ENCODE measurements around the gene CREB3.

Gene CREB3, protein sequence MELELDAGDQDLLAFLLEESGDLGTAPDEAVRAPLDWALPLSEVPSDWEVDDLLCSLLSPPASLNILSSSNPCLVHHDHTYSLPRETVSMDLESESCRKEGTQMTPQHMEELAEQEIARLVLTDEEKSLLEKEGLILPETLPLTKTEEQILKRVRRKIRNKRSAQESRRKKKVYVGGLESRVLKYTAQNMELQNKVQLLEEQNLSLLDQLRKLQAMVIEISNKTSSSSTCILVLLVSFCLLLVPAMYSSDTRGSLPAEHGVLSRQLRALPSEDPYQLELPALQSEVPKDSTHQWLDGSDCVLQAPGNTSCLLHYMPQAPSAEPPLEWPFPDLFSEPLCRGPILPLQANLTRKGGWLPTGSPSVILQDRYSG

DNA sequence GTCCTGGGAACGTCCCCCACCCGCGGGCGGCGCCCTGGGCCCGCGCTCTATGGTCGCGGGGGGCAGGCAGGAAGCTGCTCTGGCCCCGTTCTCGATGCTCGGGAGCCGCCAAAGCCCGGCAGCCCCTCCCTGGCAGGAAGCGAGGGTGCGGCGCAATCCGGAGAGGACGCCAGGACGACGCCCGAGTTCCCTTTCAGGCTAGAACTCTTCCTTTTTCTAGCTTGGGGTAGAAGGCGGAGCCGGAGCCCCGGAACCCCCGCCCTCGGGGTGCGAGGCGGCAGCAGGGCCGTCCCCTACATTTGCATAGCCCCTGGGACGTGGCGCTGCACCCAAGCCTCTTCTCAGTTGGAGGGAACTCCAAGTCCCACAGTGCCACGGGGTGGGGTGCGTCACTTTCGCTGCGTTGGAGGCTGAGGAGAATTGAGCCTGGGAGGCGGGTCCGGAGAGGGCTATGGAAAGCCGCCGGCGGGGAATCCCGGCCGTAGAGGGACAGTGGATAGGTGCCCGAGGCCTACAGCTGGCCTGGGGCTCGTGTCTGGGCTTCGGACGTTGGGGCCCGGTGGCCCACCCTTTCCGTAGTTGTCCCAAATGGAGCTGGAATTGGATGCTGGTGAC lies at the start of gene CREB3, which contains the start of gene TLN1:
Gene CREB3 (plus strand): TSS at position 482 of the 615 bp plus-strand sequence. CDS start 107 bp downstream, at position 589.
Gene TLN1 (minus strand): TSS at position 11 of the 615 bp plus-strand sequence. CDS start 6,501 bp downstream, outside the sequence.
- Histone ChIP-seq H3K4me3 (peak within 1 kb of the TSS; percentile 72), H3K4me1 (peaks cover 39% of the 10 kb centered on the region), H3K9me3 (no peaks in the 10 kb centered on the region), H3K27me3 (ENCODE audit: low read depth) (no peaks in the 10 kb centered on the region), H3K36me3 (replicated peaks) (peaks cover 33% of the 10 kb centered on the region)
- in situ Hi-C loops (cut with MboI; ENCODE audit: low sequenced_read_pairs): no loop called here
- peak; percentile 97 to 98 for DNase-seq (ENCODE audit: low spot score in 2 of 2)

DNA sequence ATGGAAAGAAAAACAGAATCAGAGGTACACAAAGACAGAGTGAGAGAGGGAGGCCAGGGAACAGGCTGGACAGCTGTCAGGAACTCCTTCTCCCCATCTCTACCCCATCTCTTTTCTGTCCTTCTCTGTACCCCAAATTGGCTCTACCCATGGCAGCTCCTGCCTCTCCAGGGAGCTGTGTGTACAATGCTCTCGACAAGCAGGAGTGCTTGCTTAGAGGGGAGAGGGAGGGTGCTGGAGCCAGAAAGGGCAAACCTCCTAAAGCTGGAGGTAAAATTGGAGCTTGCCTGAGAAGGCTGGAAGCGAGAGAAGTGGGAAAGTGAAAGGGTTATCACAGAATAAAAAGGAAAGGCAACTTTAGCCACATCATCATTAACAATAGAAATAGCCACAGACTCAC lies 49.1 kb upstream of the CREB3 start:
- no peak overlapping the region for H3K4me3 ChIP-seq
- DNase-seq (ENCODE audit: low spot score in 2 of 2): no peak
- no peaks in the 10 kb centered on the region for H3K4me1 ChIP-seq
- H3K27me3 ChIP-seq (ENCODE audit: low read depth): no peaks in the 10 kb centered on the region
- H3K36me3 ChIP-seq (replicated peaks): no peaks in the 10 kb centered on the region; the same call in 1 of the 2 replicates
- no peaks in the 10 kb centered on the region for H3K9me3 ChIP-seq
- in situ Hi-C loops (cut with MboI; ENCODE audit: low sequenced_read_pairs): no loop called here

DNA sequence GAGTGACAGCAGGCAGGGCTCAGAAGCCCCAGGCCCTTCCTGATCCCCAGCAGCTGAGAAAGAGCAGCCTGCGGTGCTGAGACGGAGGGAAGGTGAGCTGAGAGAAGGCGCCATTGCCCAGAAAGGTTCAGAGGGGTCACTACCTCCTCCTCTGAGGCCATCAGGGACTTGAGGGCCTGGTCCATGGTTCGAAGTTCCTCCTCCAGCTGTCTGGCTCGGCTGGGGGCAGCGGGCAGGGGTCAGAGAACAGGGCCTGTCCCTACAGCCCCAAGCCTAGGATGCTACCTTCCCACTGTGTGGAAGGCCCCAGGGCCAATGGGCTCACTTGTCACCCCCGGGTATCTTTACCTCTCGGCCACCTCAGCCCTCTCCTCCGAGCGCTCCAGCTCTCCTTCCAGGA lies 47.5 kb upstream of the CREB3 start:
- Histone ChIP-seq H3K36me3 (replicated peaks) (no peaks in the 10 kb centered on the region; the same call in 1 of the 2 replicates), H3K4me3 (no peak overlapping the region), H3K9me3 (no peaks in the 10 kb centered on the region), H3K27me3 (ENCODE audit: low read depth) (no peaks in the 10 kb centered on the region), H3K4me1 (no peaks in the 10 kb centered on the region; the same call in 1 of the 2 replicates)
- no peak for DNase-seq (ENCODE audit: low spot score in 2 of 2)
- in situ Hi-C loops (cut with MboI; ENCODE audit: low sequenced_read_pairs): no loop called here

DNA sequence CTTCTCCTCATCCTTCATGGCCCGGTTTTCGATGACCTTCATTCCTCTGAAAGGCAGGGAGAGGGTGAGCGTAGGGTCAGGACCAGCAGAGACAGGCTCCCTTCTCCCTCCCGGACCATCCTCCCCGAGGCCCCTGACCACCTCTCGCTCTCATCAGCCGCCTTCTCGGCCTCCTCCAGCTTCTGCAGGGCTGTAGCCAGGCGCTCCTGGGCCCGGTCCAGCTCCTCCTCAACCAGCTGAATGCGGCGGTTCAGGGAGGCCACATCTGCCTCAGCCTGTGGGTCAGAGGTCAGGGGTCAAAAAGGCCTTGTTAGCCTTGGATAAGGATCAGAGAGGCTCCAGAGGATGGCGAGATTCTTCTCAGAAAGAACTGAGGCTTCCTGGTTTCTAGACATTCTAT lies 47.0 kb upstream of the CREB3 start:
- in situ Hi-C loops (cut with MboI; ENCODE audit: low sequenced_read_pairs): no loop called here
- Histone ChIP-seq H3K36me3 (replicated peaks) (no peaks in the 10 kb centered on the region; the same call in 1 of the 2 replicates), H3K9me3 (no peaks in the 10 kb centered on the region), H3K27me3 (ENCODE audit: low read depth) (no peaks in the 10 kb centered on the region), H3K4me3 (no peak overlapping the region), H3K4me1 (no peaks in the 10 kb centered on the region; the same call in 1 of the 2 replicates)
- DNase-seq (ENCODE audit: low spot score in 2 of 2): no peak

DNA sequence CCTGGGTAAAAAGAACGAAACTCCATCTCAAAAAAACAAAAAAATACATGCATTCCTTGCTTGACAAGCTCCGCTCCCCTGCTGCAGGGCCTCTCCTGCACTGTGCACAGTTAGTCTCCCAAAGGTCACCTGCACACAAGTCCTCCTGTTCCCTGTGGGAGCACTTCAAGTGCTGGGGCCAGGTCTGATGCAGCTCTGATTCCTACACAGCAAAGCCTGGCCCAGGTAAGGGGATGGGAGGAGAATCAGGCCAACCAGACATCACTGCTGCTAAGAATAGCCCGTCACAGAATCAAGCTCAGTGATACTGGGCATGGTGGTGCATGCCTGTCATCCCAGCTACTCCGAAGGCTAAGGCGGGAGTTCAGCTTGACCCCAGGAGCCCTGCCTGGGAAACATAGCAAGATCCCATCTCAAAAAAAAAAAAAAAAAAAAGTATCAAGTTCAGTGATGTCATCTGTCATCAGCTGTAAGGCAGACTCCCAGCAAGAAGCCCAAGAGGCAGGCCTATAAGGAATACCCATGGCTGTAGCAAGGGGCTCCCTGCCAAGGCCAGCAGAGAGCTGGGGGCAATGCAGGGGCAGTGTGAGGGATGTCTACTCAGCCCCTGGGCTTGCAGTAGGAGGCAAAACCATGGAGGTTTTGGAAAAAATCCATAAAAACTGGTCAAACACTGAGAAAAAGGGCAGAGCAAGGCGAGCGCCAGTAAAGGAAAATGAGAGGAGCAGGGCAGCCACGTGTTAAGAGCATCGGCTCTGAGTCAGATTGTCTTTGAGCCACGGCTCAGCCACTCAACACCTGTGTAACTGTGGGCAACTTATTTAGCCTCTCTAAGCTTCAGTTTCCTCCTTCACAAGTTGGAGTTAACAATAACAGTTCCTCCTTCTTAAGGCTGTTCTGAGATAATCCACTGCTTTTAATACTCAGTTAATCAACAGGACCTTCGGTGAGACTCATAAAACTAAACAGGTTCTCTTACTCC lies 46.0 kb upstream of the CREB3 start:
- in situ Hi-C loops (cut with MboI; ENCODE audit: low sequenced_read_pairs): no loop called here
- Histone ChIP-seq H3K36me3 (replicated peaks) (no peaks in the 10 kb centered on the region; the same call in 1 of the 2 replicates), H3K4me1 (no peaks in the 10 kb centered on the region; the same call in 1 of the 2 replicates), H3K27me3 (ENCODE audit: low read depth) (no peaks in the 10 kb centered on the region), H3K9me3 (no peaks in the 10 kb centered on the region), H3K4me3 (no peak overlapping the region)
- no peak for DNase-seq (ENCODE audit: low spot score in 2 of 2)

DNA sequence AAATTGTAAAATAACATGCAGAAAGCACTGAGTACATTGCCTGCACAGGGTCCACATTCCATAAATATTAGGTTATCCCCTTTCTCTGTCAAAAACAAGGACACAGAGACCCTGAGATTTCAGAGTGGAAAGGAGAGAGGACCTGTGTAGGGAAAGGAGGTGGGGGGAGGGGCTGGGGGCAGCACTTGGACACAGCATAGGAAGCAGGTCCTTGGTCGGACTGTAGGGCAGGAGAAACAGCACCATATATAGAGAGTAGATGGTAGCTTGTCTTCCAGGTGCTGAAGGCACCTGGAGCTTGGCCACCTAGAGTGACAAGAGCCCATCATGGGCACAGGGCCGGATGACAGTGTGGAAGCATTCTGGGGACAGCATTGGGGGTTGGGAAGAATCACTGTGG lies 45.2 kb upstream of the CREB3 start:
- no peaks in the 10 kb centered on the region; the same call in 1 of the 2 replicates for H3K4me1 ChIP-seq
- in situ Hi-C loops (cut with MboI; ENCODE audit: low sequenced_read_pairs): no loop called here
- H3K27me3 ChIP-seq (ENCODE audit: low read depth): no peaks in the 10 kb centered on the region
- H3K4me3 ChIP-seq: no peak overlapping the region
- no peaks in the 10 kb centered on the region for H3K9me3 ChIP-seq
- no peaks in the 10 kb centered on the region; the same call in 1 of the 2 replicates for H3K36me3 ChIP-seq (replicated peaks)
- DNase-seq (ENCODE audit: low spot score in 2 of 2): no peak

DNA sequence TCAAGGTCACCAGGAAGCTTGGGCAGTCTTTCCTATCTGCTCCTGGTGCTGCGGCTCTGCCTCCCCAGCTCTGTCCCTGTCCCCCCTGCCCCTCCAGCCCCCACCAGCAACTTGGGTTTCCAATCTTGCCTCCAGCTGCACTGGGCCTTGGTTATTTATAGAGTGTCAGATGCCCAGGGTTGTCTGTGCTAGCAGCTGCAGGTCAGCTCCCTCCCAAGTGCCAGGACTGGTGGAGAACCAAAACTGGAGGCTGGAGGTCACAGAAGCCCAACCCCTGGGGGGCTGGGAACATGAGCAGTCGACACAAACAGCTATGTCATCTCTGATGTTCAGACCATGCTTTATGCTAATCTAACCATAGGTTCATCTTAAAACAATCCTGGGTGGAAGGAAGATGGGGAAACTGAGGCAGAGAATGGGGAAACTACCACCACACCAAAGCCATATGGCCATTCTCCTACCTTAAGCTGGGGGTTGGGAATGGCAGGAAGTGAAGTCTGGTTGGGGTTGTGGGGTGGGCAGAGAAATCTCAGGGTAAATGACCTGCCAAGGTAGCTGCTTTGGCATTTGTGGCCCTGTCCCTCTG lies 44.4 kb upstream of the CREB3 start:
- H3K27me3 ChIP-seq (ENCODE audit: low read depth): no peaks in the 10 kb centered on the region
- H3K4me3 ChIP-seq: no peak overlapping the region
- no peaks in the 10 kb centered on the region; the same call in 1 of the 2 replicates for H3K4me1 ChIP-seq
- DNase-seq (ENCODE audit: low spot score in 2 of 2): no peak
- H3K36me3 ChIP-seq (replicated peaks): no peaks in the 10 kb centered on the region; the same call in 1 of the 2 replicates
- H3K9me3 ChIP-seq: no peaks in the 10 kb centered on the region
- in situ Hi-C loops (cut with MboI; ENCODE audit: low sequenced_read_pairs): no loop called here

DNA sequence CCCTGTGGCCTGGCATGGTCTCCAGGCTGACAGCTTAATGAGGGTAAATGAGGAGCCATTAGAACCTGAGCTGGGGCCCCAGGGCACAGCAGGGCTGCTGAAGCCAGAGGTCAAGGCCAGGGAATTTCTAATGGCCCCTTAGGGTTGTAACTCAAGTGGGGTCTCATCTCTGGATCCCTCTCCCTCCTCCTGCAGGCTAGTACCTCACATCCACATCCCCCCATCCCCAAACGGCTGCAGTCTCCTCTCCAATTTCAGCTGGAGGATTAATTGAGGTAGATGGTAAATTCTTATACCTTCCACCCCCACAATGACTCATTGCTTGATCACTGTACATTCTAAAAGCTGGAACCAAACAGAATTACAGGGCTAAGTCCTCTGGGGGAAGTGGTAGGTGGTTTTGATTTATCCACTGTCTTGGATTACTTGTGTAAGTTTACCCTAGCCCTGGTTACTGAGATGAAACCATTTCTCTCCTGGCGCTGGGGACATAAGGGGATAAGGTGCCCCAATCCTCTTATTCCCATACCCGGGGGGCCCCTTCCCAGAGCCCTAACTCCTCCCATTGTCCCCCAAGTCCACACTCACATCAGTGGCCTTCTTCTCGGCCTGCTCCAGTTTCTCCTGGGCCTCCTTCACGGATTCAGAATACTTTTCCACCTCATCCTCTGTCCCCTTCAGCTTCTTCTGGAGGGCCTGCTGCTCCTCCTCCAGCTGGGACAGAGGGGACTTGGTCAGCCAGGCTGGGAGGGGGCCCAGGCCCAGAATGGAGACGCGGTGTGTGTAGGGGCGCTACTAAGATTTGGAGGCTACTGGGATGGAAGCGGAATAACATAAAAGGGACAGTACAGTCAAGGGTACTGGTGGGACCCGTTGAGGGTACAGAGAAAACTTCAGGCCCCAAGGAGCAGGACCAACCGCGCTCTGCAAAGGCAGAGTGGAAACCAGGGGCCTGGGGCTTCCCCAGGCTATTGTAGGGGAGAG lies 43.6 kb upstream of the CREB3 start:
- Histone ChIP-seq H3K27me3 (ENCODE audit: low read depth) (no peaks in the 10 kb centered on the region), H3K4me1 (no peaks in the 10 kb centered on the region; the same call in 1 of the 2 replicates), H3K9me3 (no peaks in the 10 kb centered on the region), H3K4me3 (no peak overlapping the region), H3K36me3 (replicated peaks) (no peaks in the 10 kb centered on the region; the same call in 1 of the 2 replicates)
- in situ Hi-C loops (cut with MboI; ENCODE audit: low sequenced_read_pairs): no loop called here
- DNase-seq (ENCODE audit: low spot score in 2 of 2): no peak

DNA sequence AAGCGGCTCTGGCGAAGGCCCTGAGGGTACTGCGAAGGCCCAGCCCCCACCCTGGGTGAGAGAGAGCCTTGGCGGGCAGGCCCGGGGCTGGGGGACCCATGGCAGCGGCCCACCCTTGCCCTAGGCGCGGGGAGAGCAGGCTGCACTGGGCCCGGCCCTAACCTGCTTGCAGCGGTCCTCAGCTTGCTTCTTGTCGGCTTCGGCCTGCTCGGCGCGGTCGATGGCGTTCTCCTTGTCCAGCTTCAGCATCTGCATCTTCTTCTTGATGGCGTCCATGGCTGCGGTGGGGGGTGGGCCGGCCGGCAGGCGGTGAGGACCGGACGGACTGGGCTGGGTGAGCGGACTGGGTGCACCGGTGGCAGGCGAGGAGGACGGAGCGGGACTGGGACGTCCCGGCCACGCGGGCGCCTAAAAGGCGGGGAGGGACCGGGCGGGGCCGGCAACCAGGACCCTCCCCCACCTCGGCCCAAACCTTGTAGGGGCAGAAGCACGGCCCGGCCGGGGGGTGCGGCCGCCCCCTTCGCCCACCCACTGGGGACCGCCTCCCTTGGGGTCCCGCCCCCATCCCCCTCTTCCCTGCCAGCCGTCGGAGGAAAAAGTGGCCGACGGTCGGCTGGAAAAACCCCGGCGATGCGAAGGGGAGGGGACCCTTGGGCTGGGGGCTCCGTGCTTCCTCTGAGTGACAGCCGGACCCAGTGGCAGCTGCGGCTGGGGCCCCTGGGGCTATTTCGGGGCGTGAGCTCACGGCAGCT lies 42.7 kb upstream of the CREB3 start, which contains the start of gene TPM2:
Gene TPM2 (minus strand): TSS at position 384 of the 752 bp plus-strand sequence. CDS start 108 bp downstream, at position 276.
- peak within 1 kb of the TSS; percentile 64 for H3K4me3 ChIP-seq
- no peaks in the 10 kb centered on the region for H3K27me3 ChIP-seq (ENCODE audit: low read depth)
- no peaks in the 10 kb centered on the region for H3K9me3 ChIP-seq
- DNase-seq (ENCODE audit: low spot score in 2 of 2): no peak
- in situ Hi-C loops (cut with MboI; ENCODE audit: low sequenced_read_pairs): no loop called here
- peaks cover under 1% of the 10 kb centered on the region for H3K4me1 ChIP-seq
- H3K36me3 ChIP-seq (replicated peaks): no peaks in the 10 kb centered on the region

DNA sequence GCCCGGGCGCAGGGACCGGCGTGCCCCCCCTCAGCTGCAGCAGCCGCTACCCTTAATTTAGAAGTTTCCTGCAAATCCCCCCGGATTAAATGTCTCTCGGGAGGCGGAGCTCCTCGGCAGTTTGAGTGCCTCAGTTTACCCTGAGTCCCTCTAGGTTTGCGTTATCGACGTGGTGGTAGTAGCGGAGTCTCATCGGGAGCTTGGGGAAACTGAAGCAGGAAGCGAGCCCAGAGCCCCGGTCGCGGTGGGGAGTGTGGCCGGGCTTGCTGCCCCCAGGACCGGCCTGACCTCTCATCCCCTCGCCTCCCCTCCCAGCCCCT lies 42.2 kb upstream of the CREB3 start:
- peaks cover 6% of the 10 kb centered on the region for H3K4me1 ChIP-seq
- H3K27me3 ChIP-seq (ENCODE audit: low read depth): no peaks in the 10 kb centered on the region
- no peaks in the 10 kb centered on the region for H3K9me3 ChIP-seq
- peak overlapping the region; percentile 64 for H3K4me3 ChIP-seq
- in situ Hi-C loops (cut with MboI; ENCODE audit: low sequenced_read_pairs): no loop called here
- H3K36me3 ChIP-seq (replicated peaks): no peaks in the 10 kb centered on the region
- DNase-seq (ENCODE audit: low spot score in 2 of 2): no peak

DNA sequence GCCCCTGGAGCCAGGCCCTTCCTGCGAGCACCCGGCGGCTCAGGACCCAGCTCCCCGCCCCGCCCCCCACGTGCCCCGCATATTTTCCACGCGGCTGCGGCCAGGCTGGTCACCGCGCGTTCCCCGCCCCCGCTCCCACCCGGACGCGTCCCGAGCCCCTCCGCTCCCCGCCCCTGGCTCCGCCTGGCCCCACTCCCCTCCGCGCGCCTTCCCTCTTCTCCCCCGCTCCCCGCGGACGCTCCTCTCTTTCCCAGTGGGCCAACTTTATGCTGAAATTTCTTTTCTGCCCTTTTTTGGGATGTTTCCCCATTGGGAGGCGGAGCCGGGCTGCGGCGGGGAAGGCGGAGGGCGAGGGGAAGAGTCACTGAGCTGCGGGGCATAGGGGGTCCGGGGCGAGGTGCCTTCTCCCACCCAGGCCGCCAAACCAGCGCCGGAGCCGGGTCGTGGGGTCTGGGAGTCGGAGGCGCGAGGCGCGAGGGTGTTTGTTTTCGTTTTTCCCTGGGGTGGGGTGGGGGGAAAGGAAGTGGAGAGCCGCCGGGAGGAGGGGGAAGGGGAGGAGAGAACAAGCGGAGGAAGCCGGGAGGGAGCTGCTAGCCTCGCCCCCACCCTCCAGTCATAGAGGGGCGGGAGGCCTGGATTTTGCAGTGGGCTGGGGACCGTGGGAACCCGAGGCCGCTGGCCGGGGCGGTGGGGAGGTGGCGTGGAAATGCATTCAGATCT lies 41.7 kb upstream of the CREB3 start:
- DNase-seq (ENCODE audit: low spot score in 2 of 2): peak; percentile 54 to 80
- Histone ChIP-seq H3K4me1 (peaks cover 6% of the 10 kb centered on the region), H3K36me3 (replicated peaks) (peaks cover under 1% of the 10 kb centered on the region; the same call in 1 of the 2 replicates), H3K27me3 (ENCODE audit: low read depth) (no peaks in the 10 kb centered on the region), H3K4me3 (peak overlapping the region; percentile 64), H3K9me3 (no peaks in the 10 kb centered on the region)
- in situ Hi-C loops (cut with MboI; ENCODE audit: low sequenced_read_pairs): no loop called here

Measured in HAP-1 (cell line).